K562 (cell line): ENCODE measurements around the gene ANKRD65. TPM values are rescaled to one million over a fixed set of nuclear protein-coding genes. Genes with fewer than 3 reads are reported as not detected.

Source experiments
- DLX4 ChIP-seq: fragments of 250-450 bp; sonication (Bioruptor Pico); IDR thresholded peaks from 2 replicates; pipeline ENCODE4 v1.6.1; 2021; ENCODE audit warnings: mild to moderate bottlenecking
- ERF ChIP-seq: fragments of 450-650 bp; formaldehyde crosslinking; IDR thresholded peaks from 2 replicates; pipeline ENCODE4 v1.4.0; 2020; ENCODE audit warnings: mild to moderate bottlenecking, mixed read lengths
- GATAD2B ChIP-seq: fragments of 450-650 bp; IDR thresholded peaks from 2 replicates; pipeline ENCODE4 v1.6.1; 2017; ENCODE audit warnings: mild to moderate bottlenecking, borderline replicate concordance
- HLTF ChIP-seq: fragments of 450-650 bp; IDR thresholded peaks from 2 replicates; pipeline ENCODE4 v1.6.1; 2016
- HMBOX1 ChIP-seq: sonication (generic); IDR thresholded peaks from 2 replicates; pipeline ENCODE4 v1.6.1; 2016
- HNRNPL ChIP-seq: fragments of 200-400 bp; formaldehyde crosslinking; IDR thresholded peaks from 2 replicates; pipeline ENCODE4 v1.6.1; 2017; ENCODE audit warnings: low read depth, mild to moderate bottlenecking, low read length
- ILK ChIP-seq: fragments of 450-650 bp; IDR thresholded peaks from 2 replicates; pipeline ENCODE4 v1.6.1; 2016; ENCODE audit warnings: missing genetic modification characterization, low read depth, mild to moderate bottlenecking, missing compliant biosample characterization, moderate library complexity, borderline replicate concordance
- NELFE ChIP-seq: IDR thresholded peaks from 2 replicates; pipeline ENCODE4 v1.6.1; 2011; ENCODE audit warnings: mild to moderate bottlenecking; ENCODE audit not compliant: insufficient read depth, insufficient read length
- PHF8 ChIP-seq: fragments of 200-600 bp; sonication (generic); IDR thresholded peaks from 2 replicates; pipeline ENCODE4 v1.6.1; 2012; ENCODE audit warnings: mixed run types, mild to moderate bottlenecking, inconsistent platforms, low read length, moderate library complexity, borderline replicate concordance
- PTRF ChIP-seq: fragments of 450-650 bp; IDR thresholded peaks from 2 replicates; pipeline ENCODE4 v1.6.1; 2016; ENCODE audit warnings: mild to moderate bottlenecking, missing genetic modification characterization, missing compliant biosample characterization
- RBFOX2 ChIP-seq: fragments of 200-400 bp; formaldehyde crosslinking; IDR thresholded peaks from 2 replicates; pipeline ENCODE4 v1.6.1; 2017; ENCODE audit warnings: low read depth, mild to moderate bottlenecking, low read length, moderate library complexity
- RBM15 ChIP-seq: fragments of 200-400 bp; formaldehyde crosslinking; IDR thresholded peaks from 2 replicates; pipeline ENCODE4 v1.6.1; 2018; ENCODE audit warnings: mild to moderate bottlenecking, low read length, moderate library complexity; ENCODE audit not compliant: insufficient read depth
- SPI1 ChIP-seq: IDR thresholded peaks from 2 replicates; pipeline ENCODE4 v1.6.1; 2011; ENCODE audit warnings: low read depth, low read length, control low read depth, borderline replicate concordance
- SRSF7 ChIP-seq: fragments of 200-400 bp; formaldehyde crosslinking; optimal IDR thresholded peaks from 2 replicates; pipeline ENCODE3; 2017; ENCODE audit warnings: mild to moderate bottlenecking, low read depth, low read length
- STAT5B ChIP-seq: fragments of 250-450 bp; sonication (Bioruptor Pico); IDR thresholded peaks from 2 replicates; pipeline ENCODE4 v1.8.0; 2021; ENCODE audit warnings: mild to moderate bottlenecking, inconsistent platforms
- XRCC3 ChIP-seq: fragments of 450-650 bp; IDR thresholded peaks from 2 replicates; pipeline ENCODE4 v1.6.1; 2017; ENCODE audit warnings: mild to moderate bottlenecking, moderate library complexity
- ZNF232 ChIP-seq: sonication (generic); formaldehyde crosslinking; IDR thresholded peaks from 2 replicates; pipeline ENCODE4 v1.8.0; 2022; ENCODE audit warnings: mild to moderate bottlenecking, missing genetic modification reagents
- ZNF717 ChIP-seq: fragments of 250-450 bp; sonication (Bioruptor Pico); IDR thresholded peaks from 2 replicates; pipeline ENCODE4 v1.5.0; 2021
- polyA plus RNA-seq, 8 experiments: library from polyadenylated mRNA; depleted of rRNA in 4 of 8; stranded (reverse) in 5 of 8; unstranded in 3 of 8; fragments of >200 nt; fragmentation: Nextera tagmentation in 2 of 8; fragmentation: Illumina TruSeq in 1 of 8; extraction: Ambion mirVana in 2 of 8; extraction: Trizol in 1 of 8; gene quantifications; 2 replicates each; pipeline versions ENCODE4 v1.2.1 to v1.2.3, GENCODE V29; 2011 to 2014; ENCODE audit warnings: inconsistent platforms in 1 of 8, missing spikeins in 1 of 8
- total RNA-seq, 7 experiments: library from RNA; depleted of rRNA in 6 of 7; stranded (reverse); fragments of >200 nt in 6 of 7; fragmentation: Illumina TruSeq in 2 of 7; extraction: Trizol in 2 of 7; gene quantifications; 2 replicates each; pipeline versions ENCODE4 v1.2.1 to v1.2.3, GENCODE V29; 2011 to 2021; ENCODE audit warnings: low replicate concordance in 1 of 7
- TF ChIP-seq, protein P1 (sequence below): fragments of 250-450 bp; sonication (Bioruptor Pico); IDR thresholded peaks from 2 replicates; pipeline ENCODE4 v1.5.0; 2021; ENCODE audit warnings: mild to moderate bottlenecking, borderline replicate concordance
- TF ChIP-seq, protein P2 (sequence below): sonication (generic); formaldehyde crosslinking; IDR thresholded peaks from 2 replicates; pipeline ENCODE4 v1.8.0; 2022; ENCODE audit warnings: mild to moderate bottlenecking, missing genetic modification reagents, borderline replicate concordance
- TF ChIP-seq, protein P3 (sequence below): fragments of 450-650 bp; IDR thresholded peaks from 2 replicates; pipeline ENCODE4 v1.6.1; 2018; ENCODE audit warnings: mild to moderate bottlenecking, low read depth; ENCODE audit not compliant: partially characterized antibody

Gene ANKRD65
- total and polyA plus RNA-seq, 9 of the 15 experiments (the other 6 are each of a cell fraction or from before 2014, with no cell fraction given), result not detected

- TF ChIP-seq, protein P1, sequence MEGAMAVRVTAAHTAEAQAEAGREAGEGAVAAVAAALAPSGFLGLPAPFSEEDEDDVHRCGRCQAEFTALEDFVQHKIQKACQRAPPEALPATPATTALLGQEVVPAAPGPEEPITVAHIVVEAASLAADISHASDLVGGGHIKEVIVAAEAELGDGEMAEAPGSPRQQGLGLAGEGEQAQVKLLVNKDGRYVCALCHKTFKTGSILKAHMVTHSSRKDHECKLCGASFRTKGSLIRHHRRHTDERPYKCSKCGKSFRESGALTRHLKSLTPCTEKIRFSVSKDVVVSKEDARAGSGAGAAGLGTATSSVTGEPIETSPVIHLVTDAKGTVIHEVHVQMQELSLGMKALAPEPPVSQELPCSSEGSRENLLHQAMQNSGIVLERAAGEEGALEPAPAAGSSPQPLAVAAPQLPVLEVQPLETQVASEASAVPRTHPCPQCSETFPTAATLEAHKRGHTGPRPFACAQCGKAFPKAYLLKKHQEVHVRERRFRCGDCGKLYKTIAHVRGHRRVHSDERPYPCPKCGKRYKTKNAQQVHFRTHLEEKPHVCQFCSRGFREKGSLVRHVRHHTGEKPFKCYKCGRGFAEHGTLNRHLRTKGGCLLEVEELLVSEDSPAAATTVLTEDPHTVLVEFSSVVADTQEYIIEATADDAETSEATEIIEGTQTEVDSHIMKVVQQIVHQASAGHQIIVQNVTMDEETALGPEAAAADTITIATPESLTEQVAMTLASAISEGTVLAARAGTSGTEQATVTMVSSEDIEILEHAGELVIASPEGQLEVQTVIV (CRISPR knock-in tag), result peak; percentile 26; the same call in 1 of the 2 replicates
- TF ChIP-seq SPI1, result peak; percentile 87
- TF ChIP-seq, protein P2, sequence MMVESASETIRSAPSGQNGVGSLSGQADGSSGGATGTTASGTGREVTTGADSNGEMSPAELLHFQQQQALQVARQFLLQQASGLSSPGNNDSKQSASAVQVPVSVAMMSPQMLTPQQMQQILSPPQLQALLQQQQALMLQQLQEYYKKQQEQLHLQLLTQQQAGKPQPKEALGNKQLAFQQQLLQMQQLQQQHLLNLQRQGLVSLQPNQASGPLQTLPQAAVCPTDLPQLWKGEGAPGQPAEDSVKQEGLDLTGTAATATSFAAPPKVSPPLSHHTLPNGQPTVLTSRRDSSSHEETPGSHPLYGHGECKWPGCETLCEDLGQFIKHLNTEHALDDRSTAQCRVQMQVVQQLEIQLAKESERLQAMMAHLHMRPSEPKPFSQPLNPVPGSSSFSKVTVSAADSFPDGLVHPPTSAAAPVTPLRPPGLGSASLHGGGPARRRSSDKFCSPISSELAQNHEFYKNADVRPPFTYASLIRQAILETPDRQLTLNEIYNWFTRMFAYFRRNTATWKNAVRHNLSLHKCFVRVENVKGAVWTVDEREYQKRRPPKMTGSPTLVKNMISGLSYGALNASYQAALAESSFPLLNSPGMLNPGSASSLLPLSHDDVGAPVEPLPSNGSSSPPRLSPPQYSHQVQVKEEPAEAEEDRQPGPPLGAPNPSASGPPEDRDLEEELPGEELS (CRISPR knock-in tag), result peak; percentile 84
- no peak for TF ChIP-seq ILK (tag)
- TF ChIP-seq, protein P3, sequence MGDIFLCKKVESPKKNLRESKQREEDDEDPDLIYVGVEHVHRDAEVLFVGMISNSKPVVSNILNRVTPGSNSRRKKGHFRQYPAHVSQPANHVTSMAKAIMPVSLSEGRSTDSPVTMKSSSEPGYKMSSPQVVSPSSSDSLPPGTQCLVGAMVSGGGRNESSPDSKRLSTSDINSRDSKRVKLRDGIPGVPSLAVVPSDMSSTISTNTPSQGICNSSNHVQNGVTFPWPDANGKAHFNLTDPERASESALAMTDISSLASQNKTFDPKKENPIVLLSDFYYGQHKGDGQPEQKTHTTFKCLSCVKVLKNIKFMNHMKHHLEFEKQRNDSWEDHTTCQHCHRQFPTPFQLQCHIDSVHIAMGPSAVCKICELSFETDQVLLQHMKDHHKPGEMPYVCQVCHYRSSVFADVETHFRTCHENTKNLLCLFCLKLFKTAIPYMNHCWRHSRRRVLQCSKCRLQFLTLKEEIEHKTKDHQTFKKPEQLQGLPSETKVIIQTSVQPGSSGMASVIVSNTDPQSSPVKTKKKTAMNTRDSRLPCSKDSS, result no peak
- no peak for TF ChIP-seq DLX4 (CRISPR knock-in tag)
- TF ChIP-seq RBFOX2, result peak; percentile 91
- no peak for TF ChIP-seq HMBOX1
- no peak for TF ChIP-seq STAT5B (CRISPR knock-in tag)
- no peak for TF ChIP-seq ZNF232 (CRISPR knock-in tag)
- no peak for TF ChIP-seq ZNF717 (CRISPR knock-in tag)
- no peak; the same call in 1 of the 2 replicates for TF ChIP-seq GATAD2B
- TF ChIP-seq RBM15, result no peak
- TF ChIP-seq XRCC3, result no peak; the same call in 1 of the 2 replicates
- peak; percentile 87; the same call in 1 of the 2 replicates for TF ChIP-seq HNRNPL
- TF ChIP-seq NELFE, result no peak
- no peak for TF ChIP-seq PTRF (tag)
- peak; percentile 84; the same call in 1 of the 2 replicates for TF ChIP-seq PHF8
- peak; percentile 80 for TF ChIP-seq ERF (CRISPR knock-in tag)
- no peak for TF ChIP-seq SRSF7
- TF ChIP-seq HLTF, result peak; percentile 81
Observed at GRCh38 chr1:1374929-1375662, 46.0 kb downstream of the ANKRD65 start, which contains the start of gene AURKAIP1 (continued).
